Loucy (cell line): Measurements from ENCODE around the gene ST3GAL2.

Experiments used
- EZH2phosphoT487 ChIP-seq: fragments of 200-600 bp; IDR thresholded peaks from 2 replicates; pipeline ENCODE4 v1.6.1; 2018; ENCODE audit warnings: antibody characterized with exemption, mild to moderate bottlenecking, moderate library complexity, borderline replicate concordance
- TF ChIP-seq, protein P1 (sequence below): fragments of 200-600 bp; sonication (generic); conservative IDR thresholded peaks from 2 replicates; pipeline ENCODE4 v1.5.1; 2014; ENCODE audit warnings: mild to moderate bottlenecking, antibody characterized with exemption, low read length

DNA sequence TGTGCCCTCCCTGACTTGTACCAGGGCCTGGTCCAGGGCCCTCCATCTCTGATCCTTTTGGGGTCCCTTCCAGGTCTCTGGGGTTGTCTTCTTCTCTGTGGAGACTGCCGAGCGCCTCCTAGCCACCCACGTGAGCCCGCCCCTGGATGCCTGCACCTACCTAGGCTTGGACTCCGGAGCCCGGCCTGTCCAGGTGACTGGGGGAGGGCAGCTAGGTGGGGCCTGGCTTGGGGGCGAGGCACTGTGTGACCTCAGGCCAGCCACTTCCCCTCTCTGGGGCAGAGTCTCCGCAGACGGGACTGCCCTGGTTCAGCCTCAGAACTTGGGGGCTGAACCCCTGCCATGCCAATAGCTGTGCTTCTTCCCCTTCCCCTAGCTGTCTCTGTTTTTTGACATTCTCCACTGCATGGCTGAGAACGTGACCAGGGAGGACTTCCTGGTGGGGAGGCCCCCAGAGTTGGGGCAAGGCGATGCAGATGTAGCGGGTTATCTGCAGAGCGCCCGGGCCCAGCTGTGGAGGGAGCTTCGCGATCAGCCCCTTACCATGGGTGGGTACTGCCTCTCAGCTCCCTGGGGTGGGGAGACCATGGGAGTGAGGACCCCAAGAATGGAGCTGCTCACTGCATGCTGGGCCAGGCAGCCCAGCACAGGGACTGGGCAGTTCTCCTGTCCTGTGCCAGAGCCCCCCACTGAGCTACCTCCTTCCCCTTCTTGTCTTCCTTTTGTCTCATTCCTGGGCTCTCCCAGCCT lies 30.1 kb upstream of the ST3GAL2 start:
- TF ChIP-seq, protein P1, sequence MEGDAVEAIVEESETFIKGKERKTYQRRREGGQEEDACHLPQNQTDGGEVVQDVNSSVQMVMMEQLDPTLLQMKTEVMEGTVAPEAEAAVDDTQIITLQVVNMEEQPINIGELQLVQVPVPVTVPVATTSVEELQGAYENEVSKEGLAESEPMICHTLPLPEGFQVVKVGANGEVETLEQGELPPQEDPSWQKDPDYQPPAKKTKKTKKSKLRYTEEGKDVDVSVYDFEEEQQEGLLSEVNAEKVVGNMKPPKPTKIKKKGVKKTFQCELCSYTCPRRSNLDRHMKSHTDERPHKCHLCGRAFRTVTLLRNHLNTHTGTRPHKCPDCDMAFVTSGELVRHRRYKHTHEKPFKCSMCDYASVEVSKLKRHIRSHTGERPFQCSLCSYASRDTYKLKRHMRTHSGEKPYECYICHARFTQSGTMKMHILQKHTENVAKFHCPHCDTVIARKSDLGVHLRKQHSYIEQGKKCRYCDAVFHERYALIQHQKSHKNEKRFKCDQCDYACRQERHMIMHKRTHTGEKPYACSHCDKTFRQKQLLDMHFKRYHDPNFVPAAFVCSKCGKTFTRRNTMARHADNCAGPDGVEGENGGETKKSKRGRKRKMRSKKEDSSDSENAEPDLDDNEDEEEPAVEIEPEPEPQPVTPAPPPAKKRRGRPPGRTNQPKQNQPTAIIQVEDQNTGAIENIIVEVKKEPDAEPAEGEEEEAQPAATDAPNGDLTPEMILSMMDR, result no peak
- no peak for TF ChIP-seq EZH2phosphoT487
